Measurements from ENCODE around the gene SLC13A3.

Gene SLC13A3

DNA sequence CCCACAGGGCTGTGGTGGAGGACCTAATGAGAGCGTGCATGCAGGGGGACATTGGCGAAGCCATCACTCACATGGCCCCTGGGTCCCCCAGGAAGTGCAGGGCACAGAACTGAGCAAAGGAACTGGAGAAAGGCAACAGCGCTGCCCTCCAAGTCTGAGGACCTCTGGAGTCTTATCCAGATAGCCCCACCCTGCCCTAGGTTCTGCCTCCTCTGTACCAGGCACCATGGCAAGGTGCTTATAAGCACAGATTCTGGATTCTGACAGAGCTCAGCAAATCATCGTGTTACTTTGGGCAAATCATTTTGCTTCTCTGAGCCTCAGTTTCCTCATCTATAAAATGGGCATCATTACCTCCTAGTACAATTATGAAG lies 44.5 kb downstream of the SLC13A3 start:
- no peaks in the 10 kb centered on the region for H3K9me3 ChIP-seq (ENCODE audit: low read length)
- TF ChIP-seq EZH2 (IDR thresholded peaks at IDR 0.05; ENCODE audit: borderline replicate concordance, low read length) = no peak
- TF ChIP-seq, protein P1, sequence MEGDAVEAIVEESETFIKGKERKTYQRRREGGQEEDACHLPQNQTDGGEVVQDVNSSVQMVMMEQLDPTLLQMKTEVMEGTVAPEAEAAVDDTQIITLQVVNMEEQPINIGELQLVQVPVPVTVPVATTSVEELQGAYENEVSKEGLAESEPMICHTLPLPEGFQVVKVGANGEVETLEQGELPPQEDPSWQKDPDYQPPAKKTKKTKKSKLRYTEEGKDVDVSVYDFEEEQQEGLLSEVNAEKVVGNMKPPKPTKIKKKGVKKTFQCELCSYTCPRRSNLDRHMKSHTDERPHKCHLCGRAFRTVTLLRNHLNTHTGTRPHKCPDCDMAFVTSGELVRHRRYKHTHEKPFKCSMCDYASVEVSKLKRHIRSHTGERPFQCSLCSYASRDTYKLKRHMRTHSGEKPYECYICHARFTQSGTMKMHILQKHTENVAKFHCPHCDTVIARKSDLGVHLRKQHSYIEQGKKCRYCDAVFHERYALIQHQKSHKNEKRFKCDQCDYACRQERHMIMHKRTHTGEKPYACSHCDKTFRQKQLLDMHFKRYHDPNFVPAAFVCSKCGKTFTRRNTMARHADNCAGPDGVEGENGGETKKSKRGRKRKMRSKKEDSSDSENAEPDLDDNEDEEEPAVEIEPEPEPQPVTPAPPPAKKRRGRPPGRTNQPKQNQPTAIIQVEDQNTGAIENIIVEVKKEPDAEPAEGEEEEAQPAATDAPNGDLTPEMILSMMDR (IDR thresholded peaks at IDR 0.05; ENCODE audit: low read length) = no peak
- H3K9ac ChIP-seq (ENCODE audit: low read length) = no peak overlapping the region
- no peaks in the 10 kb centered on the region for H4K20me1 ChIP-seq (ENCODE audit: insufficient read depth, low read length)
- no peak overlapping the region for H3K4me3 ChIP-seq (ENCODE audit: low read depth, low read length, poor library complexity, severe bottlenecking)
- H3K27ac ChIP-seq (ENCODE audit: low read depth, low read length, poor library complexity, severe bottlenecking) = no peak overlapping the region
- no peaks in the 10 kb centered on the region for H3K79me2 ChIP-seq (ENCODE audit: insufficient read depth, low read length)
- H3K4me1 ChIP-seq (ENCODE audit: insufficient read depth, low read length, severe bottlenecking) = no peaks in the 10 kb centered on the region
- no peak overlapping the region for H2AFZ ChIP-seq (ENCODE audit: low read length)
- H3F3A ChIP-seq (ENCODE audit: insufficient read depth, low read length) = no peaks in the 10 kb centered on the region
- H3K4me2 ChIP-seq (ENCODE audit: low read length) = no peak overlapping the region
- no peaks in the 10 kb centered on the region for H3K36me3 ChIP-seq (ENCODE audit: insufficient read depth, low read length)
- no peaks in the 10 kb centered on the region for H3K9me2 ChIP-seq (ENCODE audit: low read depth, low read length)
- 0 out of 2 replicates have a peak, but pooled peaks cover 8% of the 10 kb centered on the region for H3K27me3 ChIP-seq (ENCODE audit: insufficient read depth, low read length)

DNA sequence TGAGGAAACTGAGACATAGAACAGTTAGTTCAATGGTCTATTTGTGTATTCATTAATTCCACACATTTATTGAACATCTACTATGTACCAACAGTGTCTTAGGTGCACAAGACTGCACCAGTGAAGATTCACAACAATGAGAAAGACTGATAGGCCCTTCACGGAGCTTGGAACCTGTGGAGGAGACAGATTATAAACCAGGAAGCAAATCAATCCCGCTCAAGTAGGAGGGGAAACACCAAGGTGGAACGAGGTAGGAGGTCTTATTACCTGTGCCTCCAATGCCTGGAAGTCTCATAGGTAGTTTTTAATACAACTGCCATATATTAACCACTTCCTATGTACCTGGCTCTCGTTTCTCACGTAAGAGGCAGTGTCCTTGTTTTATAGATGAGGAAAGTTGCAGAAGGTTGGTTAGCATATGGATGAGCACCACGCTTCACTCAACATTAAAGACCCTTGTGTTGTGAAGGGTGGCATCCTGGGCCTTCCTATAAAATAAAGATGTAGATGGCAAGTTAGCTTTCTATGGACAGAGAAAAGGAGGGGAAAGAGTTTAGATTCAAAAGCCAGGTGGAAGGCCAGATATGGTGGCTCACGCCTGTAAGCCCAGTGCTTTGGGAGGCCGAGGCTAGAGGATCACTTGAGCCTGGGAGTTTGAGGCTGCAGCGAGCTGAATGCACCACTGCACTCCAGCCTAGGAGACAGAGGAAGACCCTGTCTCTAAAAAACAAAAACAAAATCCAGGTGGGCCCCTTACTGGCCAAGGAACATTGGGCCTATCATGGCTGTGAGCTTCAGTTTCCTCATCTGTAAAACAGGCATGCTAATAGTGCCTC lies 45.1 kb downstream of the SLC13A3 start:
- no peaks in the 10 kb centered on the region for H3K79me2 ChIP-seq (ENCODE audit: insufficient read depth, low read length)
- H3K4me3 ChIP-seq (ENCODE audit: low read depth, low read length, poor library complexity, severe bottlenecking) = no peak overlapping the region
- no peaks in the 10 kb centered on the region for H3K4me1 ChIP-seq (ENCODE audit: insufficient read depth, low read length, severe bottlenecking)
- H3K27me3 ChIP-seq (ENCODE audit: insufficient read depth, low read length) = 0 out of 2 replicates have a peak, but pooled peaks cover 8% of the 10 kb centered on the region
- no peak overlapping the region for H3K9ac ChIP-seq (ENCODE audit: low read length)
- no peaks in the 10 kb centered on the region for H3K36me3 ChIP-seq (ENCODE audit: insufficient read depth, low read length)
- H3K27ac ChIP-seq (ENCODE audit: low read depth, low read length, poor library complexity, severe bottlenecking) = no peak overlapping the region
- H3K9me2 ChIP-seq (ENCODE audit: low read depth, low read length) = no peaks in the 10 kb centered on the region
- no peaks in the 10 kb centered on the region for H3K9me3 ChIP-seq (ENCODE audit: low read length)
- H2AFZ ChIP-seq (ENCODE audit: low read length) = no peak overlapping the region
- H3K4me2 ChIP-seq (ENCODE audit: low read length) = no peak overlapping the region
- no peaks in the 10 kb centered on the region for H3F3A ChIP-seq (ENCODE audit: insufficient read depth, low read length)
- no peak for TF ChIP-seq EZH2 (IDR thresholded peaks at IDR 0.05; ENCODE audit: borderline replicate concordance, low read length)
- TF ChIP-seq, protein P1 (IDR thresholded peaks at IDR 0.05; ENCODE audit: low read length) = no peak
- H4K20me1 ChIP-seq (ENCODE audit: insufficient read depth, low read length) = no peaks in the 10 kb centered on the region

DNA sequence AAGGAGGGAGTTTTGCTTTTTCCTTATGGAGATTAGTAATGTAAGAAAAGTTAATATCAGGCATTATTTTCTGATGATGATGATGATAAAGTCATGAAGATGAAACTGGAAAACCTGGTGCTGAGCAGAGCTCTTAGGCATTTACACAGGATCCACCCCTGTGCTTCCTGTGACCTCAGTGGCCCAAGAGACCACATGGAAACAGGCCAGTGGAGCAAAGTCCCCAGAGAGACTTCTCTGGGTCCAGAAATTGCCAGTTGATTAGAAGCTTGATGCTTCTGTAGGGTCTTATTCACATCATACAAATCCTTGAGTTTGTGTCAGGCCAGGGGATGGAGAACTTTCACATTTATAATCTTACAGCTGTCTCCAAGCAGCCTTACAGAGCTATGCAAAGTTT lies 46.1 kb downstream of the SLC13A3 start:
- no peaks in the 10 kb centered on the region for H3K4me1 ChIP-seq (ENCODE audit: insufficient read depth, low read length, severe bottlenecking)
- no peaks in the 10 kb centered on the region for H3K36me3 ChIP-seq (ENCODE audit: insufficient read depth, low read length)
- no peaks in the 10 kb centered on the region for H3F3A ChIP-seq (ENCODE audit: insufficient read depth, low read length)
- H3K9me2 ChIP-seq (ENCODE audit: low read depth, low read length) = no peaks in the 10 kb centered on the region
- no peak for TF ChIP-seq EZH2 (IDR thresholded peaks at IDR 0.05; ENCODE audit: borderline replicate concordance, low read length)
- TF ChIP-seq, protein P1 (IDR thresholded peaks at IDR 0.05; ENCODE audit: low read length) = no peak
- no peak overlapping the region for H2AFZ ChIP-seq (ENCODE audit: low read length)
- no peak overlapping the region for H3K9ac ChIP-seq (ENCODE audit: low read length)
- no peak overlapping the region for H3K4me2 ChIP-seq (ENCODE audit: low read length)
- H3K9me3 ChIP-seq (ENCODE audit: low read length) = no peaks in the 10 kb centered on the region
- no peak overlapping the region for H3K4me3 ChIP-seq (ENCODE audit: low read depth, low read length, poor library complexity, severe bottlenecking)
- H3K27ac ChIP-seq (ENCODE audit: low read depth, low read length, poor library complexity, severe bottlenecking) = no peak overlapping the region
- no peaks in the 10 kb centered on the region for H3K79me2 ChIP-seq (ENCODE audit: insufficient read depth, low read length)
- H3K27me3 ChIP-seq (ENCODE audit: insufficient read depth, low read length) = 0 out of 2 replicates have a peak, but pooled peaks cover 8% of the 10 kb centered on the region
- no peaks in the 10 kb centered on the region for H4K20me1 ChIP-seq (ENCODE audit: insufficient read depth, low read length)

All from OCI-LY1 (cell line).